HCEC 1CT (cell line): ENCODE results near the gene IL34.
A peak's percentile ranks its signal among the peaks of the same experiment; 100 is the strongest.

Source experiments
- DNase-seq: peaks from one replicate; pipeline ENCODE4 v3.0.0-alpha.2; 2017

IL34 gene

GRCh38 chr16:70678898-70679670 is 32.7 kb downstream of the IL34 start:
- no peak for DNase-seq

- no peak for DNase-seq
Observed at GRCh38 chr16:70679671-70680494, 33.5 kb downstream of the IL34 start.

GRCh38 chr16:70680495-70681381 is 34.4 kb downstream of the IL34 start:
- no peak for DNase-seq

- DNase-seq, result no peak
Observed at GRCh38 chr16:70681382-70682238, 35.3 kb downstream of the IL34 start.

- no peak for DNase-seq
Observed at GRCh38 chr16:70682239-70683145, 36.1 kb downstream of the IL34 start.

GRCh38 chr16:70683146-70683944 is 37.0 kb downstream of the IL34 start:
- DNase-seq, result no peak

GRCh38 chr16:70684146-70685060 is 38.0 kb downstream of the IL34 start:
- DNase-seq, result no peak

- no peak for DNase-seq
Observed at GRCh38 chr16:70685061-70685937, 38.9 kb downstream of the IL34 start.

GRCh38 chr16:70685938-70686375 is 39.6 kb downstream of the IL34 start, which contains the start of gene MTSS2:
MTSS2 (minus strand) TSS chr16:70686053; CDS start chr16:70685791, 262 bp downstream.
- peak; percentile 81 for DNase-seq

GRCh38 chr16:70686376-70687101 is 40.2 kb downstream of the IL34 start:
- DNase-seq, result no peak

- DNase-seq, result no peak
Observed at GRCh38 chr16:70687102-70687511, 40.7 kb downstream of the IL34 start.

GRCh38 chr16:70687671-70688245 is 41.4 kb downstream of the IL34 start:
- DNase-seq, result no peak

- peak; percentile 63 for DNase-seq
Observed at GRCh38 chr16:70688246-70688742, 41.9 kb downstream of the IL34 start.

GRCh38 chr16:70689035-70689969 is 42.9 kb downstream of the IL34 start:
- DNase-seq, result no peak
